NK-92 (cell line): ENCODE results near the gene ZFHX3.

Source experiments
- DNase-seq: peaks from one replicate; lab custom pipeline; 2025; ENCODE audit not compliant: unreplicated experiment; lab: John Stamatoyannopoulos, UW

Gene ZFHX3

GRCh38 chr16:73041676-73042075 is 6.3 kb downstream of the ZFHX3 start:
- no peak for DNase-seq

- DNase-seq = no peak
Measured at GRCh38 chr16:73040735-73041402, 7.1 kb downstream of the ZFHX3 start.

GRCh38 chr16:73040136-73040535 is 7.8 kb downstream of the ZFHX3 start:
- DNase-seq = no peak

- DNase-seq = no peak
Measured at GRCh38 chr16:73037845-73038570, 9.9 kb downstream of the ZFHX3 start.

- no peak for DNase-seq
Measured at GRCh38 chr16:73037331-73037745, 10.6 kb downstream of the ZFHX3 start.

GRCh38 chr16:73036074-73036826 is 11.7 kb downstream of the ZFHX3 start:
- no peak for DNase-seq

GRCh38 chr16:73034374-73034773 is 13.6 kb downstream of the ZFHX3 start:
- no peak for DNase-seq

- no peak for DNase-seq
Measured at GRCh38 chr16:73033271-73033998, 14.5 kb downstream of the ZFHX3 start.

GRCh38 chr16:73032541-73033270 is 15.2 kb downstream of the ZFHX3 start:
- no peak for DNase-seq

- no peak for DNase-seq
Measured at GRCh38 chr16:73031984-73032383, 15.9 kb downstream of the ZFHX3 start.

- no peak for DNase-seq
Measured at GRCh38 chr16:73031155-73031866, 16.6 kb downstream of the ZFHX3 start.

GRCh38 chr16:73028721-73029361 is 19.1 kb downstream of the ZFHX3 start:
- DNase-seq = no peak

GRCh38 chr16:73028263-73028662 is 19.7 kb downstream of the ZFHX3 start:
- no peak for DNase-seq

- no peak for DNase-seq
Measured at GRCh38 chr16:73027685-73028111, 20.2 kb downstream of the ZFHX3 start.

GRCh38 chr16:73026754-73027684 is 20.9 kb downstream of the ZFHX3 start:
- DNase-seq = no peak

GRCh38 chr16:73025856-73026210 is 22.1 kb downstream of the ZFHX3 start:
- no peak for DNase-seq

GRCh38 chr16:73025151-73025855 is 22.6 kb downstream of the ZFHX3 start:
- DNase-seq = no peak

- DNase-seq = no peak
Measured at GRCh38 chr16:73024571-73025105, 23.3 kb downstream of the ZFHX3 start.
